ENCODE results near the gene FBXO7.
"Not testable (repeated sequence)": the region's sequence is repeated elsewhere in the genome, so short reads cannot be mapped to it uniquely, and the experiment has no call there.

The FBXO7 gene

GRCh38 chr22:32474635-32475467 is at the start of gene FBXO7:
Gene FBXO7, plus strand, starts transcription at chr22:32474811. Its CDS starts 192 bp downstream, at chr22:32475003.
- DNase-seq, result peak; percentile 62 to 76 (median 72)

- no peak for DNase-seq
Measured at GRCh38 chr22:32426881-32427280, 47.7 kb upstream of the FBXO7 start.

- DNase-seq, result no peak
Measured at GRCh38 chr22:32430352-32430751, 44.3 kb upstream of the FBXO7 start.

- no peak for DNase-seq
Measured at GRCh38 chr22:32444068-32444467, 30.5 kb upstream of the FBXO7 start.

GRCh38 chr22:32446321-32446720 is 28.3 kb upstream of the FBXO7 start:
- DNase-seq, result no peak

- no peak for DNase-seq
Measured at GRCh38 chr22:32448980-32449379, 25.6 kb upstream of the FBXO7 start.

GRCh38 chr22:32457031-32457430 is 17.6 kb upstream of the FBXO7 start:
- no peak for DNase-seq

GRCh38 chr22:32462452-32462851 is 12.2 kb upstream of the FBXO7 start:
- no peak for DNase-seq

GRCh38 chr22:32465661-32466060 is 8.9 kb upstream of the FBXO7 start:
- no peak for DNase-seq

- DNase-seq, result no peak
Measured at GRCh38 chr22:32466496-32466895, 8.1 kb upstream of the FBXO7 start.

- DNase-seq, result no peak
Measured at GRCh38 chr22:32469799-32470212, 4.8 kb upstream of the FBXO7 start.

GRCh38 chr22:32473388-32473952 is 1.1 kb upstream of the FBXO7 start:
- no peak for DNase-seq

- no peak for DNase-seq
Measured at GRCh38 chr22:32475468-32476010, 928 bp downstream of the FBXO7 start.

GRCh38 chr22:32476281-32477195 is 1.9 kb downstream of the FBXO7 start:
- DNase-seq, result no peak

- no peak for DNase-seq
Measured at GRCh38 chr22:32477596-32477995, 3.0 kb downstream of the FBXO7 start.

GRCh38 chr22:32478552-32478951 is 3.9 kb downstream of the FBXO7 start:
- DNase-seq, result not testable (repeated sequence)

- no peak for DNase-seq
Measured at GRCh38 chr22:32478994-32479393, 4.4 kb downstream of the FBXO7 start.

- DNase-seq, result no peak
Measured at GRCh38 chr22:32480238-32480637, 5.6 kb downstream of the FBXO7 start.

- DNase-seq, result no peak
Measured at GRCh38 chr22:32482708-32483107, 8.1 kb downstream of the FBXO7 start.

- DNase-seq, result no peak
Measured at GRCh38 chr22:32486656-32487390, 12.2 kb downstream of the FBXO7 start.

GRCh38 chr22:32487461-32487860 is 12.8 kb downstream of the FBXO7 start:
- no peak for DNase-seq

- no peak for DNase-seq
Measured at GRCh38 chr22:32489377-32489776, 14.8 kb downstream of the FBXO7 start.

Data from activated CD4-positive, CD25-positive, alpha-beta regulatory T cell (primary cell).